Pancreas (tissue), 10 donors: ENCODE data around the gene CHST11. TPM values are rescaled to one million over a fixed set of nuclear protein-coding genes. Genes with fewer than 3 reads are reported as not detected.

Experiments used
- ATAC-seq, 4 donors: fragments of 200-7000 bp; cut with Tn5 transposase; one replicate each; pipeline versions ENCODE4 v1.8.0 to v1.9.1; 2020; ENCODE audit warnings: mild to moderate bottlenecking in 4 of 4, moderate library complexity in 4 of 4
- DNase-seq, 6 donors: peaks; one replicate each; pipeline ENCODE4 v3.0.0-alpha.2; 2020
- FAIRE-seq: peaks from 2 replicates; lab custom pipeline; 2012; peaks lifted over from hg19 to GRCh38; lab: Jason Lieb, UNC
- H3K27ac ChIP-seq, 4 donors: fragments of 200-600 bp; sonication (generic); 1 replicate in 3 of 4; 2 replicates in 1 of 4; pipeline versions ENCODE4 v1.5.0 to v1.8.0; 2020
- H3K27me3 ChIP-seq, 4 donors: fragments of 200-600 bp; one replicate each; pipeline ENCODE4 v1.8.0; 2021
- H3K36me3 ChIP-seq, 3 donors: fragments of 200-600 bp; sonication (generic) in 1 of 3; one replicate each; pipeline versions ENCODE4 v1.5.0 to v1.8.0; 2020 to 2021
- H3K4me1 ChIP-seq, 3 donors: fragments of 200-600 bp; one replicate each; pipeline ENCODE4 v1.8.0; 2021
- H3K4me3 ChIP-seq, 4 donors: fragments of 200-600 bp; sonication (generic) in 2 of 4; one replicate each; pipeline versions ENCODE4 v1.5.0 to v1.8.0; 2020 to 2021
- H3K9me3 ChIP-seq, 4 donors: fragments of 200-600 bp; one replicate each; pipeline ENCODE4 v1.8.0; 2021
- CTCF ChIP-seq, 4 donors: fragments of 200-600 bp; sonication (generic) in 3 of 4; IDR thresholded peaks; one replicate each; pipeline versions ENCODE4 v1.5.0 to v1.8.0; 2021; ENCODE audit warnings: antibody characterized with exemption in 4 of 4
- WGBS, 2 donors: extraction: QIAGEN DNeasy Blood & Tissue Kit; methylation state at CpG; one replicate each; pipeline ENCODE4 v1.1.7; 2013; 5-methylcytosine and 5-hydroxymethylcytosine counted together
- intact Hi-C, 3 donors: fragments of 100-400 bp; cut with DNase I; formaldehyde crosslinking; loops; one replicate each; pipeline versions ENCODE4 v1.11.1 to v1.14.2; 2022
- polyA plus RNA-seq, 2 donors: library from polyadenylated mRNA; stranded (reverse); fragments of 200-250 nt; gene quantifications; one replicate each; pipeline ENCODE4 v1.2.3, GENCODE V29; 2013
- total RNA-seq, 6 donors: library from RNA; stranded (reverse); fragmentation: NEBNext Ultra II Directional in 4 of 6; extraction: Animal tissue kit (Norgen Biotek cat#: 25700) in 4 of 6; gene quantifications; one replicate each; pipeline versions ENCODE4 v1.2.1 to v1.2.4, GENCODE V29; 2021 to 2023
- donor health status: healthy with polysubstance abuse.
- donor health status: DM: no; HTN: no; CAD: no; lungs with moderate emphysema.
- donor health status: DM: no; HTN: no; CAD: no.
- donor health status: control.
- donor health status: control.
- donor health status: Bipolar disorder and iron deficiency.
- donor health status: DM: yes; HTN: yes; CAD: no.
- donor health status: DM: no; HTN: no; CAD: no.
- donor health status: DM: no; HTN: no; CAD: no.
- donor health status: DM: yes; HTN: yes; CAD: no.

Gene CHST11
- total and polyA plus RNA-seq, 8 donors: 1.1 to 14.8 (median 7.8) TPM

GRCh38 chr12:104691721-104692556 is 235.2 kb downstream of the CHST11 start:
- 89 to 93% methylated on average over 19 of the region's 19 CpGs for WGBS, 2 donors
- H3K9me3 ChIP-seq: no peaks in the 10 kb centered on the region
- FAIRE-seq (no peak), ATAC-seq (no peak), DNase-seq (no peak)
- intact Hi-C loops: no loop called here
- no peak for TF ChIP-seq CTCF (IDR thresholded peaks at IDR 0.05)
- no peaks in the 10 kb centered on the region for H3K4me1 ChIP-seq
- H3K27me3 ChIP-seq: no peaks in the 10 kb centered on the region
- H3K27ac ChIP-seq: no peak overlapping the region
- H3K36me3 ChIP-seq: no peaks in the 10 kb centered on the region
- H3K4me3 ChIP-seq: no peak overlapping the region

GRCh38 chr12:104692557-104693218 is 235.9 kb downstream of the CHST11 start:
- FAIRE-seq (no peak), ATAC-seq (no peak), DNase-seq (no peak)
- Histone ChIP-seq H3K27me3 (no peaks in the 10 kb centered on the region), H3K9me3 (no peaks in the 10 kb centered on the region), H3K27ac (no peak overlapping the region), H3K4me1 (no peaks in the 10 kb centered on the region), H3K36me3 (no peaks in the 10 kb centered on the region), H3K4me3 (no peak overlapping the region)
- TF ChIP-seq CTCF (IDR thresholded peaks at IDR 0.05): no peak
- intact Hi-C loops: no loop called here
- 72 to 80% methylated on average over 4 of the region's 4 CpGs for WGBS, 2 donors

- no peak for FAIRE-seq
- no peaks in the 10 kb centered on the region for H3K4me1 ChIP-seq
- H3K9me3 ChIP-seq: no peaks in the 10 kb centered on the region
- no peaks in the 10 kb centered on the region for H3K36me3 ChIP-seq
- no peak for DNase-seq
- ATAC-seq: no peak
- no peak overlapping the region for H3K4me3 ChIP-seq
- TF ChIP-seq CTCF (IDR thresholded peaks at IDR 0.05): no peak
- no peak overlapping the region for H3K27ac ChIP-seq
- intact Hi-C loops: no loop called here
- 97 to 98% methylated on average over 3 of the region's 3 CpGs for WGBS, 2 donors
- no peaks in the 10 kb centered on the region for H3K27me3 ChIP-seq
Observed at GRCh38 chr12:104693493-104693892, 236.7 kb downstream of the CHST11 start.

- H3K9me3 ChIP-seq: no peaks in the 10 kb centered on the region
- FAIRE-seq: no peak
- TF ChIP-seq CTCF (IDR thresholded peaks at IDR 0.05): no peak
- H3K4me1 ChIP-seq: no peaks in the 10 kb centered on the region
- no peak overlapping the region for H3K4me3 ChIP-seq
- WGBS, 2 donors: 87 to 91% methylated on average over 4 of the region's 4 CpGs
- H3K27me3 ChIP-seq: no peaks in the 10 kb centered on the region
- ATAC-seq: no peak
- H3K27ac ChIP-seq: no peak overlapping the region
- no peaks in the 10 kb centered on the region for H3K36me3 ChIP-seq
- DNase-seq: no peak
- intact Hi-C loops: no loop called here
Observed at GRCh38 chr12:104694161-104694560, 237.4 kb downstream of the CHST11 start.

- ATAC-seq: no peak
- TF ChIP-seq CTCF (IDR thresholded peaks at IDR 0.05): no peak
- no peaks in the 10 kb centered on the region for H3K9me3 ChIP-seq
- no peaks in the 10 kb centered on the region for H3K36me3 ChIP-seq
- no peak for FAIRE-seq
- no peak overlapping the region for H3K27ac ChIP-seq
- no peak overlapping the region for H3K4me3 ChIP-seq
- intact Hi-C loops: no loop called here
- no peaks in the 10 kb centered on the region for H3K27me3 ChIP-seq
- no peak for DNase-seq
- WGBS, 2 donors: 82 to 84% methylated on average over 7 of the region's 7 CpGs
- no peaks in the 10 kb centered on the region for H3K4me1 ChIP-seq
Observed at GRCh38 chr12:104694711-104695110, 238.0 kb downstream of the CHST11 start.
